Islet precursor cell (in vitro differentiated cells): ENCODE measurements around the gene IL17REL.
"Not testable (repeated sequence)": the region's sequence is repeated elsewhere in the genome, so short reads cannot be mapped to it uniquely, and the experiment has no call there.

ENCODE experiments used
- DNase-seq: peaks from one replicate; pipeline ENCODE4 v3.0.0-alpha.2; 2018

Gene IL17REL

GRCh38 chr22:49983148-49984042 lies 29.2 kb downstream of the IL17REL start:
- peak; percentile 61 for DNase-seq

DNA sequence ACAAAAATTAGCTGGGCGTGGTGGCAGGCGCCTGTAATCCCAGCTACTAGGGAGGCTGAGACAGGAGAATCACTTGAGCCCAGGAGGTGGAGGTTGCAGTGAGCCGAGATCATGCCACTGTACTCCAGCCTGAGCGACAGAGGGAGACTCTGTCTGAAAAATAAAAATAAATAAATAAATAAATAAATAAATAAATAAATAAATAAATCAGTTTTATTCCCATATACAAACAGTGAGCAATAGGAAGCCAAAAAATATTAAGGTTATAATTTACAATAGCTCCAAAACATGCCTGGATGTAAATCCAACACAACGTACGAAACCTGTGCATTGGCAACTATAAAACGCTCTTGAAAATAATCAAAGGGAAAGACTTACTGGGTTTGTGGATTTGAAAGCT lies 30.8 kb downstream of the IL17REL start:
- DNase-seq = not testable (repeated sequence)

DNA sequence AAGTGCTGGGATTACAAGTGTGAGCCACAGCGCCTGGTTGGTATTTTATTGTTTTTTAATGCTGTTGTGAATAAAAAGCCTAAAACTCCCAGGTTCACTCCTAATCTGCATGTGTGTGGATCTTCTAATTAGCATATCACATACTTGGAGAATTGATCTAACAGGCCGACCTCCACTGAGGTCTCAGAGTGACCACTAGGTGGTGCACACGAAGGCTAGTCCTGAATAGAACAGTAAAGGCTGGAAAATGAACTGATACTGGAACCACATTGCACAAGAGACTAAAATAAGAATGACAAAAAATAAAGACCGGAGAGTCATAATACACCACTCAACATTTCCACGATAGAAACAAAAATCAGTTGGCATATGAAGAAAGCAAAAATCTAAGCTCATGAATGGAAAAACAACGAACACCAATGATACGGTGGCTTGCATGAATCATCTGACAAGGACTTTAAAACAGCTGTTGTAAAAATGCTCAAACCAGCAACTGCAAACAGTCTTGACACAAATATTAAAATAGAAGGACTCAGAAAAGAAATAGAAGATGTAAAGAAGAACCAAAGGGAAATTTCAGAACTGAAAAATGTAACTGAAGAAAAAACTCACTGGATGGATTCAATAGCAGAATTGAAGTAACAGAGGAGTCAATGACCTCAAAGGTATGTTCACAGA lies 32.8 kb downstream of the IL17REL start:
- peak; percentile 67 for DNase-seq

DNA sequence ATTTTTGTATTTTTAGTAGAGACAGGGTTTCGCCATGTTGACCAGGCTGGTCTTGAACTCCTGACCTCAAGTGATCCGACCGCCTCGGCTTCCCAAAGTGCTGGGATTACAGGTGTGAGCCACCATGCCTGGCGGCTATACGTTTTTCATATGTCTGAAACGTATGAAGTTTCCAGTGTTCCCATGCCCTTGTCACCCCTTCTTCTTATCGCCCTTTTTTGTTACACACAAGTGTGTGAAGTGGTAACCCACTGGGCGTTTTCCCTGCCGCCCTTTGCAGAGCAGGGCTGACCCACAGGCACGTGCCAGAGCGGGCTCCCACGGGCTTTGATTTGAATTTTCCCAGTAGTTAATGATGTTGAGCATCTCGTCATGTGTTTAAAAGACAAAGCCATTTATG lies 35.0 kb downstream of the IL17REL start:
- no peak for DNase-seq

- DNase-seq = no peak
These were observed 36.0 kb downstream of the IL17REL start for GRCh38 chr22:49976439-49977175.

DNA sequence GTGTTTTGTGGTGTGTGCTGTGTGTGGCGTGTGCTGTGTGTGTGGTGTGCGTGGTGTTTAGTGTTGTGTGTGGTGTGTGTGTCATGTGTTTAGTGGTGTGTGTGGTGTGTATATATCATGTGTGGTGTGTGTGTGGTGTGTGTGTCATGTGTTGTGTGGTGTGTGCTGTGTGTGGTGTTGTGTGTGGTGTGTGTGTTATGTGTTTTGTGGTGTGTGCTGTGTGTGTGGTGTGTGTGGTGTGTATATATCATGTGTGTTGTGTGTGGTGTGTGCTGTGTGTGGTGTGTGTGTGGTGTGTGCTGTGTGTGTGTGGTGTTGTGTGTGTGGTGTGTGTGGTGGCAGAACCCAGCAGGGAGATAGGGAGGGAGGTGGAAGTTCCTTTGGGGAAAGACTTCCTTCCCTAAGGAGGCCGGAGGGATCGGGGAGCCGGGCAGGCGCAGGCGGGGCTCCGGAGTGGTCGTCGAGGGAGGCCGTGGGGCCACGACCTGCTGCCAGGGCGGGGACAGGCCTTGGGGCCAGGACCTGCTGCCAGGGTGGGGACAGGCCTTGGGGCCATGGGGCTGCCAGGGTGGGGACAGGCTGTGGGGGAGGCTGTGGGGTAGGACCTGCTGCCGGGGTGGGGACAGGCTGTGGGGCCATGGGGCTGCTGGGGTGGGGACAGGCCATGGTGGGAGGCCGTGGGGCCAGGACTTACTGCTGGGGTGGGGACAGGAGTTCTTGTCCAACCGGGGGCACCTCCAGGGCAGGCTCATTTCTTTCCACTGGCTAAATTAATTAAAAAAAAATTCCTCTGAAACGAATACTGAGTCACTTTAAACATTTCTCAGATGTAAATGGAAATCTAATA lies 36.8 kb downstream of the IL17REL start:
- DNase-seq = peak; percentile 59

- no peak for DNase-seq
These were observed 39.3 kb downstream of the IL17REL start for GRCh38 chr22:49973018-49973961.

DNA sequence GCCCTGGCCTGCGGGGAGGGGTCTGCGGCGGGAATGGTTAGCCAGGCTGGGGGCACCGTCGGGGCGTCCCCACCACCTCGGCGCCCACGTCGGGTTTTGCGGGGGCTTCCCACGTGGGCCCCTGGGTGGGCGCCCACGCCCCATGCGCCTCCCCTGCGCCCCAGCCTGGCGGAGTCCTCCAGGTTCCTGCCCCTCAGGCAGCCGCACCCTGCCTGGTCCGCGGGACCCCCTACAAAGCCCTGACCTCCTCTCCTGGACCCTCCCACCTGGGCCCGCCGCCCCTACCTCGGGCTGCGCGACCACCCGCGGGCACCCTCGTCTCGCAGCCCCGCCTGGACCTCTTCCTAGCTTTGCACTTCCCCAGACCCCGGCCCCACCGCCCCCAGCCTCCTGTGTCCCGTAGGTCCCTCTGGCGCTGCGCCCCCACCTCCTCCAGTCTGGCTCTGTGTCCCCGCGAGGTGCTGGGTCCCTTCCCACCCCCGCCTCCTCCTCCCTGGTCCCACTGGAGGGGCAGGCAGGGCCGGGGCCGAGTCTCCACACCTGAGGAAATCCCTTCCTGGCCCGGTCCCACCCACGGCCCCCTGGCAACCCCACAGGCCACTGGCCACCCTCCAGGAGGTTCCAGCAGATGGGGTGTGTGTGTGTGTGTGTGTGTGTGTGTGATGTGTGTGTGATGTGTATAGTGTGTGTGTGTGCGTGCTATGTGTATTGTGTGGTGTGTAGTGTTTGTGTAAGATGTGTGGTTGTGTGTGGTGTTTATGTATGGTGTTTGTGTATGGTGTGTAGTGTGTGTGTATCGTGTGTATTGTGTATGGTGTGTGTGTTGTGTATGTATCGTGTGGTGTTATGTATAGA lies 40.2 kb downstream of the IL17REL start:
- DNase-seq = no peak

DNA sequence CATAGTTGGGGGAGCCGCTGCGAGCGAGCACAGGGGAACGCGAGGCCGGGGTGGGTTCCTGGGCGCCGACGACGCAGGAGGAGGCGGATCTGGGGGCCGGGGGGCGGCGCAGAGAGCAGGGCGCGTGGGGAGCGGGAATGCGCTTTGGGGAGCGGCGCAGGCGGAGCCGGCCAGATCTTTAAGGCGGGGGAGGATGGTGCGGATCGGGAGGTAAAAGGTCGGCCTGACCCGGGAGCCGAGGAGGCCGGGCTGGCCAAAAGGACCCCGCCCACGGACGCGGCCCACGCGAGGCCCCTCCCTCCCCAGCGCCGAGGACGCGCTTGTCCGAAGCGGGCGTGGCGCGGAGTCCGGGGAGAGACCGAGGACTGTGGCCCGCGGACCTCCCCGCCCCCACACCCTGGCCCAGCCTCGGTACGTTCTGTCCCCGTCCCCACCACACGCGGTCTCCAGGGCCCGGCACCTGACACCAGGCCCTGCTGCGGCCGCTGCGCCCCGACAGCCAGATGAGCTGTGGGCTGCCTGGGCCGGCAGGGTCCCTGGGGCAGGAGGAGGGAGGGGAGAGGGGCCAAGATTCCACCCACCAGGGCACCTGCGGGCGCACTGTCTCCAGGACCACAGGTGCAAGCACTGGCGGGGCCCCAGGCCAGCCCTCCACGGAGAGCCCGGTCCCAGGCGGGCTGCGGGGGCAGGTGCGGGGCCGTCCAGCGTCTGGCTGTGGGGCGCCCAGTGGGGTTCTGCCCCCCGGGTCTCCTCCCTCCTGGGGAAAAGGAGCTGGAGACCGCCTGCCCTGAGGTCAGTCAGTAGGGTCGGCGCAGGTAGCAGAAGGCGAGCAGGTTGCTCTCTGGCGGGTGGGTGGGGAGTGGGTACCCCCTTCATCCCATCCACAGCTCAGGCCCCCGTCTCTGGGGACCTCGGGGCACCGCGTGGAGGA lies 41.1 kb downstream of the IL17REL start:
- DNase-seq = peak; percentile 61

DNA sequence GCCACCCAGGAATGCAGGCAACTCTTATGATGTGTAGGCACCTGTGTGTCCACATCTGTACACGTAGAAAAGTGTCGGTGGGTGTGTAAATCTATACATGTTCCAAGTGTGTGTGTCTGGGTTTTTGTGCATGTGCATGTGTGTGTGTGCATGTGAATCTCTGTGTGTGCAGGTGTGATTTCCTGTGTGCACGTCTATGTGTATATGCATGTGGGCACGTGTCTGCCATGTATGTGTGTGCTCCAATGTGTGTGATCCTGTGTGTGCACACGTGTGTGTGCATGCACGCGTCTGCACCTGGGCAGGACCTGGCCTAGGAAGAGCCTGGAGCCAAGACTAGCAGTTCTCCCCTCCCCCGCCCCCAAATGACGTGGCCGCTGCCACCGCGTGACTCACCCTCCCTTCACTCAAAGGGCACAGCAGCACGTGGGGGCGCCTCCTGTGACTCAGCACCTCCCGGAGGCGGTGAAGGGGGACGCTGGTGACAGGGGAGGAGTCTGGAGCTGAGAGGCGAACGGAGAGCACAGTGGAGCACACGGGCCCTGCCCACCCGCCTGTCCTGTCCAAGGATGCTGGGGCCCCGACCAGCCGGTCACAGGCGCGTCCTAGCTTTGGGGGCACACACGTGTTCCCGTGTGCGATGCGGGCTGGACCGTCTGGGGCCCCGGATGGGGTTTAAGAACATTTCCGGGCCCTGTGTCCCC lies 41.9 kb downstream of the IL17REL start:
- peak; percentile 98 for DNase-seq

DNA sequence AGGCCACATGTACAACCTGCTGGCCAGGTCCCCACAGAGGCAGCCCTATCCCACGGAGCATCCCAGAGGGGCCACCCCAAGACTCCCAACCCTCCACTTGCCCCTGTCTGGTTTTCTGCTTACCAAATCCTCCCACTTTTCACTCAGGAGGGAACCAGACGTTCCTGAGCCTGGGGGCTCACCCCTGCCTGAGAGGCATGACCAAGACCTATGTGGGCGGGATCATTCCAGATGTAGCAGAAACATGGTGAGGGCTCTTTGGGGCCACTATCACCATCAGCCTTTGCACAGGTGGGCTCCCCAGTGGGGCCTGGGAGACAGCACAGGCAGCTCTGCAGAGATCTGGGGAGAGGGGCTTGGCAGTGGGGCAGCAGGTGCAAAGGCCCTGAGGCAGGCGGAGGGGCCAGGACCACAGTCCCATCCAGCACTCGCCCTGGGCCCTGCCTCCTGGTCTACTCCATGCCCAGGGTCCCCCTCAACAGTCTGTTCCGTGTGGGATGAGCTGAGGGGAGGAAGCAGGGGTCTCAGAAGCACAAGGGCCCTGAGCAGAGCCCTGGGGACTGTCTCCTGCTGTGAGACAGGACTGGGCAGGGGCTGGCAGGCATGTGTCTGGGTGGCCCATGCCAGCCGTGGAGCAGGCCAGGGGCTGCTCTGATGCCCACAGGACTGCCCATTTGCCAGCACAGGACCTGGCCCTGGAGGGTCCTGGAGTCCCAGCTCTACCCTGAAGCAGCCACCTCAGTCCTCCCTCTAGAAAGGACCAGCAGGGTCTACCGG lies 42.6 kb downstream of the IL17REL start:
- no peak for DNase-seq

DNA sequence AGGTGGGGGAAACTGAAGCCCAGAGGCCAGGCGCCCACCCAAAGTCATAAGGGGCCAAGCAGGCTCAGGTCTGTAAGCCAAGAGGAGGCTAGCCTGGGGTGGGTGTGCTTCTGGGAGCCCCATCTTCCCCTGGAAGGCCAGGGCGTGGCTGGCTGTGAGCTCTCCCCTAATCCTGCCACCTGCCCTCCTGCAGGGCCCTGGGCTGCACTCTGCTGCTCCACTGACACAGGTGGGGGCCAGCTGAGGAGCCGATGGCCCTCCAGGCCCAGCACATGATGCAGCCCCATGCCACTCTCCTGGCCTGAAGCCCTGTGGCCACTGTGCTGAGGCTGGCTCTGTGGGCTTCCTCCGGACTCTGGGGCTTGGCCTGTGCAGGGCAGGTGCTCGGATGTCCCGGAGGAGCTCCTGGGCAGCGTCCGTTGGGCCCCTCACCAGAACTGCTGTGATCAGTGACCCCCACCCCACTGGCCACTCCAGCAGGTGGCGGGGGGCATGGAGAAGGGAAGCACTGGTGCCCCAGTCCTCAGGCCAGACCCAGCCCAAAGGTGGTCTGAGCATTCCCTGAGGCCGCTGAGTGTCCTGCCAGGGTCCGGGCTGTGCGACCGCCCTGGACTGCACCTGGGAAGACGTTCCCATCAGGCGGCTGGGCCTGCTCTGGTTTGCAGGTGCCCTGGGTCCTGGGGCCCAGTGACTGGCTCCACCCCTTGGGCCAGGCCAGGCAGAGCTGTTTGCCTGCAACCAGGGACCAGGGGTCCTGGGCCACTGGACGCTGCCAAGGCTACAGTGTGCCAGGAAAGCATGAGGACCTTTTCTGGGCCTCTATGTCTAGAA lies 43.5 kb downstream of the IL17REL start:
- peak; percentile 52 for DNase-seq

DNA sequence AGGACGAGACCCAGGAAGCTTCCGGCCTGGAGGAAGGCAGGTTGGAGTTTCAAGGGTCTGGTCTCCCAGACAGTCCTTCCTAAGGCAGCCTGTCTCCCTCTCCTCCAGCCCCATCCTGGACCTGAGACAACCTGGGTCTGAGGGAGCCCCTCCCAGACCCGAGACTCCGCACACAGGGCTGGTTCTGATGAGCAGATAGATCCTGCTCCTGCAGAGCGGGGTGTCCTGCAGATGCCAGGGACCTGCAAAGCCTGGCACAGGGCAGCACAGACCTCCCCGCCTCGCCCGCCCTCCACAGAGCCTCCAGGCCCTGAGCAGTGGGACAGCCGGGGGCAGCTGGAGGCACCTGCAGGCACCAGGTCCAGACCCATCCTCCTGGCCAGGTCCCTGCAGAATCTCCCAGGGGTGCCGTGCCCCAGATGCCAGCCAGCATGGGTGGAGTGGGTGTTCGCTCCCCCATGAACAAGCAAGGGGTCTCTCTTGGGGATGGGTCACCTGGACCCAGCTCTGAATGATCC lies 44.2 kb downstream of the IL17REL start:
- DNase-seq = peak; percentile 51

- peak; percentile 59 for DNase-seq
These were observed 44.8 kb downstream of the IL17REL start for GRCh38 chr22:49967706-49968208.

GRCh38 chr22:49966774-49967705 lies 45.5 kb downstream of the IL17REL start:
- peak; percentile 61 for DNase-seq
